ENCODE results near the gene ZFYVE21.

ZFYVE21 gene

DNA sequence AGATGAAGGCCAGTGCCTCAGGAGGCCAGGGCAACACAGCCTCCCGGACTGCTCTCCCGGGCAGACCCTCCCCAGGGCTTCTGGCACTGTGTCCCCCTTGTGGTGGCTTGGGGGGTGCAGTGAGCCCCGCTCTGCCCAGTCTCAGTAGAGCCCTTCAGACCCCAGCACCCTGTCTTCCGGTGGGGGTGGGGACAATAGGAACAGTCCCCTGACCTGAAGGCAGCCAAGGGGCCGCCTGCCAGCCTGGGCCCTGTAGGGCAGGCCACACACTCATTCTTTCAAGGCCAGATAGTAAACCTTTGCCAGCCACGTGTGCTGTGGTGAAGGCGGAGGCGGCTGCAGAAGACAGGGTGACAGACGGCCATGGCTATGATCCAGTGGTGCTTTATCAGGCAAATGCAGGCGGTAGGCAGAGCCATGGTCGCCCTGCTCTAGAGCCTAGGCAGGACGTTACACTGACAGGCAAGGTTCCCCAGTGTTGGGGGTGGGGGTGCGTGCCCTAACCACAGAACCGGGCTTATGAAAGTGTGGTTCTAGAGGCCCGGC, 15.0 kb downstream of the ZFYVE21 start:
- TF ChIP-seq, protein P1, sequence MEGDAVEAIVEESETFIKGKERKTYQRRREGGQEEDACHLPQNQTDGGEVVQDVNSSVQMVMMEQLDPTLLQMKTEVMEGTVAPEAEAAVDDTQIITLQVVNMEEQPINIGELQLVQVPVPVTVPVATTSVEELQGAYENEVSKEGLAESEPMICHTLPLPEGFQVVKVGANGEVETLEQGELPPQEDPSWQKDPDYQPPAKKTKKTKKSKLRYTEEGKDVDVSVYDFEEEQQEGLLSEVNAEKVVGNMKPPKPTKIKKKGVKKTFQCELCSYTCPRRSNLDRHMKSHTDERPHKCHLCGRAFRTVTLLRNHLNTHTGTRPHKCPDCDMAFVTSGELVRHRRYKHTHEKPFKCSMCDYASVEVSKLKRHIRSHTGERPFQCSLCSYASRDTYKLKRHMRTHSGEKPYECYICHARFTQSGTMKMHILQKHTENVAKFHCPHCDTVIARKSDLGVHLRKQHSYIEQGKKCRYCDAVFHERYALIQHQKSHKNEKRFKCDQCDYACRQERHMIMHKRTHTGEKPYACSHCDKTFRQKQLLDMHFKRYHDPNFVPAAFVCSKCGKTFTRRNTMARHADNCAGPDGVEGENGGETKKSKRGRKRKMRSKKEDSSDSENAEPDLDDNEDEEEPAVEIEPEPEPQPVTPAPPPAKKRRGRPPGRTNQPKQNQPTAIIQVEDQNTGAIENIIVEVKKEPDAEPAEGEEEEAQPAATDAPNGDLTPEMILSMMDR (IDR thresholded peaks at IDR 0.05; ENCODE audit: low read depth, low read length, missing control alignments), result peak; percentile 35
- Histone ChIP-seq H3K27me3 (replicated peaks) (no peaks in the 10 kb centered on the region), H3K27ac (no peak overlapping the region), H3K36me3 (replicated peaks) (peaks cover 14% of the 10 kb centered on the region), H3K4me3 (ENCODE audit: low read depth, low read length) (no peak overlapping the region)
- DNase-seq, result no peak
- in situ Hi-C loops (cut with HindIII; ENCODE audit: low pct_ligation_motif_present, low sequenced_read_pairs), result no loop called here

DNA sequence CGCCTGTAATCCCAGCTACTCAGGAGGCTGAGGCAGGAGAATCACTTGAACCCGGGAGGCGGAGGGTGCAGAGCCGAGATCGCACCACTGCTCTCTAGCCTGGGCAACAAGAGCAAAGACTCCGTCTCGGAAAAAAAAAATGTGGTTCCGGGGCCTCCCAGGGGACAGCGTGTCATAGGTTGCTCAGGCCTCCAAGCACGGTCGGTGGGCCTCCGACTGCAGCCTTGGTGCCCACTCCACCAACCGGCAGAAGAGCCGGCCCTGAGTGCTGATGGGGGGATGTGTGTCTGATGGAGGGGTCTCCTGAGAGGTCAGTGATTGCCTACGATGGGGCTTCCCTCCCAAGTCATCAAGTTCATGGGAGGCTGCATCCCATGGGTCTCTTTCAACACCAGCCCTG, 15.9 kb downstream of the ZFYVE21 start:
- H3K27ac ChIP-seq, result no peak overlapping the region
- H3K27me3 ChIP-seq (replicated peaks), result no peaks in the 10 kb centered on the region
- TF ChIP-seq, protein P1 (IDR thresholded peaks at IDR 0.05; ENCODE audit: low read depth, low read length, missing control alignments), result no peak
- peaks cover 14% of the 10 kb centered on the region for H3K36me3 ChIP-seq (replicated peaks)
- in situ Hi-C loops (cut with HindIII; ENCODE audit: low pct_ligation_motif_present, low sequenced_read_pairs), result no loop called here
- DNase-seq, result no peak
- no peak overlapping the region for H3K4me3 ChIP-seq (ENCODE audit: low read depth, low read length)

DNA sequence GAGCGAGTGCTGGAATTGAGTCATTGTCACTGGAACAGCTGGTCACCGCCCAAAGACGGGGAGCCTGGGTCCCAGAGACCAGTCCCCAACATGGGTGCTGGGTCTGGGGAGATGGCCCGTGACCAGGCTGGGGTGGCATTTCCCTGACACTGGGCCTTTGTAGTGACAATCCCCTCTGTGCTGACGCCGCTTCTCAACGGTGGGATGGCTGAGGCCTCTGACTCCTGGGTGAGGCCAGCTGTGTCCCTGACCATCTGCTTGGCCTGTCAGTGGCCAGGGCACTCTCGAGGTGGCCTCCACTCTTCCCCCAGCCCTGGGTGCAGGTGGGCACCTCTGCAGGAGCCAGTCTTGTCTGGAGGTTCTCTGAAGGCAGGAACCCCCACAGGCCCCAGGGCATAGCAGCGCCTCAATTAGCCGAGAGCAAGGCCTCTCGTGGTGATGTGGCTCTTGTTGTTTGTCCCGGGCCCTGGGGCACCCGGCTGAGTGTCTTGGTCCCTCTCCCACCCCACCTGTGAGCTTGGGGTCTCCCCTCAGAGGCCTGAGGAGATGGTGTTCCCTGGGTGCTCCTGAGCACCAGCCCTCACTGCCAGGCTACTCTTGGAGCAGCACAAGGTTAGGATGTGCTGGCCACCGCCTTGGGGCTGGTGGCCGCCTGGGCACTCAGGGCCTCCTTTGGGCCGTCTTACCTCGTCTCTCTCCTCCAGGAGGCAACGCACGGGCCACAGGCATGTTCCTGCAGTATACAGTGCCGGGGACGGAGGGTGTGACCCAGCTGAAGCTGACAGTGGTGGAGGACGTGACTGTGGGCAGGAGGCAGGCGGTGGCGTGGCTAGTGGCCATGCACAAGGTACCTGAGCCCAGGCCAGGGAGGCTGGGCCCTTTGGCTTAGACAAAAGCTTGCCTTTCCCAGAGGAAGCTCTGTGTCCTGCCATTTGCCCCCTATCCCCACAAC, 16.6 kb downstream of the ZFYVE21 start:
- H3K4me3 ChIP-seq (ENCODE audit: low read depth, low read length), result no peak overlapping the region
- no peaks in the 10 kb centered on the region for H3K27me3 ChIP-seq (replicated peaks)
- TF ChIP-seq, protein P1 (IDR thresholded peaks at IDR 0.05; ENCODE audit: low read depth, low read length, missing control alignments), result no peak
- DNase-seq, result no peak
- H3K36me3 ChIP-seq (replicated peaks), result peaks cover 14% of the 10 kb centered on the region
- H3K27ac ChIP-seq, result no peak overlapping the region
- in situ Hi-C loops (cut with HindIII; ENCODE audit: low pct_ligation_motif_present, low sequenced_read_pairs), result no loop called here

DNA sequence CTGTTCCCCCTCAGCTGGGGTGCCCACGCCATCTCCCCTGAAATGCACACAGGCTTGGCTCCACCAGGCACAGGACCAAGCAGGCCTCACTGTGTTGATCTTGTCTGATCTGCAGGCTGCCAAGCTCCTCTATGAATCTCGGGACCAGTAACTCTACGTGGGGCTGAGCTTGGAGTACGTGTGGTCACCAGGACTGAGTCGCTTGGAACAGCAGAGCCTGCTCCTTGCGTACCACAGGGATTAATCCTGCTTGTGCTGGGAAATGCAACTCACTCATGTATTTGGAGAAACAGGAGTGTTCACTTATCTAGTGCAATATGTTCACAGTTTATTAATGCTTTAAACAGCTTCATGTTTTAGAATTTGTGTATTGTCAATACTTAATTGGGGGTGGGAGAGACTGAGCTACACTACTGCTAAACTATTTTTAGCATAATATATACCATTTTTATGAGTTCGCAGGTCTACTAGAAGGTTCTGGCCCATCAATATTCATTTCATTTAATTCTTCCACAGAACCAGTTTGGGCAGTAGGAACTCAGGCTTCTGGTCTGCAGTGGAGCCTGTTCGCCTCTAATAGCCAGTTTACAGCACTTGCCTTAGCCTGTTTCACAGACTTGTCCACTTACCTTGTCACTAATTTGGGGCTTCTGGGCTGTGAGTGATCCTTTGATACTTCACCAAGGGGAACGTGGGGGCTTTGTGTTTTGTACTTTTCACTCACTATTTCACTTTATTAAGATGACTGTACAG, 17.4 kb downstream of the ZFYVE21 start:
- Histone ChIP-seq H3K27ac (no peak overlapping the region), H3K27me3 (replicated peaks) (no peaks in the 10 kb centered on the region), H3K4me3 (ENCODE audit: low read depth, low read length) (no peak overlapping the region), H3K36me3 (replicated peaks) (peaks cover 14% of the 10 kb centered on the region)
- TF ChIP-seq, protein P1 (IDR thresholded peaks at IDR 0.05; ENCODE audit: low read depth, low read length, missing control alignments), result no peak
- in situ Hi-C loops (cut with HindIII; ENCODE audit: low pct_ligation_motif_present, low sequenced_read_pairs), result no loop called here
- no peak for DNase-seq

DNA sequence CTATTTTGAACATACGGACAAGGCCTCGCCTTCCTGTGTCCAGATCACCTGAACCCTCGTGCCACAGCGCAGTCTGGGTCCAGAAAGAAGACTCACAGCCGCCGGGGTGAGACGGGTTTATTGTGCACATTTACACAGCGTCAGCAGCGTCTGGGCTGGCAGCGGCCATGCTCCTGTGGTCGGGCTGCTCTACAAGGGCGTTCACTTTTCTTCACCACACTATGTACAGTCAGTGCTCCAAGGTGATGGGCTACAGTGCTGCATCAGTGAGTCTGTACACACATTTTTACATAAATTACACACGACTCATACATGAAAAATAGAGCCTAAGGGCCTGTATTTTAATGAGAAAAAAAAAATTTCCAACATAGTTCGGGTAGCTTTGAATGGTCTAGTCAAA, 18.0 kb downstream of the ZFYVE21 start:
- Histone ChIP-seq H3K4me3 (ENCODE audit: low read depth, low read length) (no peak overlapping the region), H3K27me3 (replicated peaks) (no peaks in the 10 kb centered on the region), H3K36me3 (replicated peaks) (peaks cover 14% of the 10 kb centered on the region), H3K27ac (no peak overlapping the region)
- TF ChIP-seq, protein P1 (IDR thresholded peaks at IDR 0.05; ENCODE audit: low read depth, low read length, missing control alignments), result no peak
- no peak for DNase-seq
- in situ Hi-C loops (cut with HindIII; ENCODE audit: low pct_ligation_motif_present, low sequenced_read_pairs), result no loop called here

Data from brain microvascular endothelial cell (primary cell).